Tracheal epithelial cell (primary cell): ENCODE data around the gene PTBP2. TPM values are rescaled to one million over a fixed set of nuclear protein-coding genes. Genes with fewer than 3 reads are reported as not detected.

Source experiments
- total RNA-seq: library from RNA; depleted of rRNA; stranded (reverse); fragments of >200 nt; gene quantifications from 2 replicates; pipeline ENCODE4 v1.2.1, GENCODE V29; 2014

PTBP2 gene, protein sequence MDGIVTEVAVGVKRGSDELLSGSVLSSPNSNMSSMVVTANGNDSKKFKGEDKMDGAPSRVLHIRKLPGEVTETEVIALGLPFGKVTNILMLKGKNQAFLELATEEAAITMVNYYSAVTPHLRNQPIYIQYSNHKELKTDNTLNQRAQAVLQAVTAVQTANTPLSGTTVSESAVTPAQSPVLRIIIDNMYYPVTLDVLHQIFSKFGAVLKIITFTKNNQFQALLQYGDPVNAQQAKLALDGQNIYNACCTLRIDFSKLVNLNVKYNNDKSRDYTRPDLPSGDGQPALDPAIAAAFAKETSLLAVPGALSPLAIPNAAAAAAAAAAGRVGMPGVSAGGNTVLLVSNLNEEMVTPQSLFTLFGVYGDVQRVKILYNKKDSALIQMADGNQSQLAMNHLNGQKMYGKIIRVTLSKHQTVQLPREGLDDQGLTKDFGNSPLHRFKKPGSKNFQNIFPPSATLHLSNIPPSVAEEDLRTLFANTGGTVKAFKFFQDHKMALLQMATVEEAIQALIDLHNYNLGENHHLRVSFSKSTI
- total RNA-seq, result 6.4 and 8.2 TPM in 2 replicates

DNA sequence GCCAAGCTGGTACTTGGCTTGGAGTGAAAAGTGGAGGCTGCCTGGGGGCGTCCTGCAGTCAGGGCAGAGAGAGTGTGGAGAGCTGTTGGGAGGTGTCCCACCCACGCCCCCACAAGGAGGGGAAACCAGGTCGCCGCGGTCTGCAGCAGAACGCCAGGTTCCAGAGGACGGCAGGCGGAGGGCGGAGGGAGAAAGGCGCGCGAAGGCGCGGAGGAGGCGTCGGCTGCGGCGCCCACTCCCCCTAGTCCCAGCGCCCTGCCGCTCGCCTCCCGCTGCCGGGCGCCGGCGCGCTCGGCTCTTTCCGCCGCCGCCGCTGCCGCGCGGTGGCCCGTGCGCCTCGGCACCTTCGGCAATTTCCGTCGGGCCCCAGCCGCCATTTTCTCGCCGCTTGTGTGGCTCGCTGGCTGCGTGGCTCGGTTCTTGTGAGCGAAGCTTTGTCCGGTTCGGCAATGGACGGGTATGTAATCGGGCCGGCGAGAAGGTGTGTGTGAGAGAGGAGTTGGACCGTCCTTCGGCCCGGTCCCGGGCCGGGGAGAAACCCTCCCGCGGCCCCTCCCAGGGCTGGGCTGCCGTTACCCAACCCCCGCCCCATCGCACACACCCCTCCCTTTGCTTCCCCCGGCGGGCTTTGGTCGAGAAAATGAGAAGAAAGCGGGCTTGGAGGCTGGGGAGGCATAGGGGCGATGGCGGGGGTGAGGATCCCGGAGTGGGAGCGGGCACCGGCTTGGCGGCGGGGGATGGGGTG is at the start of gene PTBP2:
Gene PTBP2 (plus strand): TSS at position 369 of the 745 bp plus-strand sequence. CDS start 81 bp downstream, at position 450.

